Measurements from ENCODE around the gene RTP3.

Gene RTP3

DNA sequence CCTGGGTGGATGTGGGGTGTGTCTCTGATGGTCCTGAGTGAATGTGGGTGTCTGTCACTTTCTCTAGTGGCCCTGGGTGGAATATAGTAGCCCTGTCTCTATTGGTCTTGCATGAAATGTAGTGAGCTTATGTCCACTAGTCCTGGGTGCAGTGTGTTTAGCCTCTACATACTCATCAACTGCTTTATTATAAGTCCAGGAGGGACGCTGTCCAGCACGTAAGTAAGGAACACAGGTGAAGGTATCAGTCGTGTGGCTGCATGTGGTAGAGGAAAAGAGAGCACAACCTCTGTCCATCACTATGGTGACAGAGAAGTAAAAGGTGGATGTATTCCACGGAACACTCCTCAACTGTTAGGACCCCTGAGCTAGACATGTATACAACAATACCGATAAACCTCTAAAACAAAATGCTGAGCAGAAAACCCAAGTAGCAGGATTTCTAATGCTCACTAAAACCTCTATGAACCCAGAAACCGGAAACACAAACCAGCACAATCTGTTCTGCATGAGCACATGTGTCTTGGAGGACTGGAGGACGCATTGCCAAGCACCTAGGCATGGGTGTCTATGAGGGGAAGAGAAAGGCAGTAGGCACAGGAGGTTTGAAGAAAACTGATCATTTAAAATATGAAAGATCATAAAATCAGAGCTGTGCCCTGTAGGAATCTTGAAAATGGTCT lies 44.1 kb upstream of the RTP3 start:
- Histone ChIP-seq H3K27ac (ENCODE audit: low read depth, low read length) (no peak overlapping the region), H3K4me2 (ENCODE audit: low read depth, low read length, poor library complexity, severe bottlenecking) (no peak overlapping the region)
- TF ChIP-seq, protein P1, sequence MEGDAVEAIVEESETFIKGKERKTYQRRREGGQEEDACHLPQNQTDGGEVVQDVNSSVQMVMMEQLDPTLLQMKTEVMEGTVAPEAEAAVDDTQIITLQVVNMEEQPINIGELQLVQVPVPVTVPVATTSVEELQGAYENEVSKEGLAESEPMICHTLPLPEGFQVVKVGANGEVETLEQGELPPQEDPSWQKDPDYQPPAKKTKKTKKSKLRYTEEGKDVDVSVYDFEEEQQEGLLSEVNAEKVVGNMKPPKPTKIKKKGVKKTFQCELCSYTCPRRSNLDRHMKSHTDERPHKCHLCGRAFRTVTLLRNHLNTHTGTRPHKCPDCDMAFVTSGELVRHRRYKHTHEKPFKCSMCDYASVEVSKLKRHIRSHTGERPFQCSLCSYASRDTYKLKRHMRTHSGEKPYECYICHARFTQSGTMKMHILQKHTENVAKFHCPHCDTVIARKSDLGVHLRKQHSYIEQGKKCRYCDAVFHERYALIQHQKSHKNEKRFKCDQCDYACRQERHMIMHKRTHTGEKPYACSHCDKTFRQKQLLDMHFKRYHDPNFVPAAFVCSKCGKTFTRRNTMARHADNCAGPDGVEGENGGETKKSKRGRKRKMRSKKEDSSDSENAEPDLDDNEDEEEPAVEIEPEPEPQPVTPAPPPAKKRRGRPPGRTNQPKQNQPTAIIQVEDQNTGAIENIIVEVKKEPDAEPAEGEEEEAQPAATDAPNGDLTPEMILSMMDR (IDR thresholded peaks at IDR 0.05; ENCODE audit: insufficient read depth, low read length, poor library complexity, severe bottlenecking) = no peak
- no peak for TF ChIP-seq EZH2phosphoT487 (conservative IDR thresholded peaks at IDR 0.05; ENCODE audit: low read length)

DNA sequence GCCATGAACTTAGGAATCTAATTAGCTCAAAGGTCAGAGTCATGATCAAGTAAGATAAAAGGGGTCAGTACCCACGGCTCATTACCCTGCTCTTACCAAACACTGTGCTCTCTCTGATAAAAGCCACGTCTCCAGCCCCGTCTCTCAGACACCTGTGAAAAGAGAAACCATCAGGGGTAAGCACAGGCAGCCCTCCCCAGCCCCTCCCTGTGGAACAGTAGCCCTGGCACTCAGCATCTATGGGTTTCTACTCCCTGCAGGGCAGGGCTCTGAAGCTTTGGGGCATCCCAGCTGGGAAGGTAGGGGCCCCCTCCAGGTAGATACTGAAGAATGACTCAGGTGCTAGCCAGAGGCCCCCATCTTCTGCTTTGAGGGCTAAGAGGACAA lies 43.6 kb upstream of the RTP3 start:
- Histone ChIP-seq H3K9me3 (ENCODE audit: insufficient read depth, low read length) (no peaks in the 10 kb centered on the region), H2AFZ (ENCODE audit: low read depth, low read length, severe bottlenecking) (no peak overlapping the region), H3K79me2 (ENCODE audit: insufficient read depth, low read length) (no peaks in the 10 kb centered on the region), H4K20me1 (ENCODE audit: low read depth, low read length) (no peaks in the 10 kb centered on the region), H3K4me2 (ENCODE audit: low read depth, low read length, poor library complexity, severe bottlenecking) (no peak overlapping the region), H3K36me3 (ENCODE audit: low read length) (no peaks in the 10 kb centered on the region), H3K4me3 (ENCODE audit: insufficient read depth, low read length, poor library complexity, severe bottlenecking) (no peak overlapping the region), H3K27me3 (ENCODE audit: low read length) (no peaks in the 10 kb centered on the region), H3K27ac (ENCODE audit: low read depth, low read length) (no peak overlapping the region), H3F3A (ENCODE audit: insufficient read depth) (no peaks in the 10 kb centered on the region), H3K9ac (ENCODE audit: low read length) (no peak overlapping the region), H3K9me2 (replicated peaks; ENCODE audit: insufficient read depth, low read length) (no peaks in the 10 kb centered on the region)
- no peak for TF ChIP-seq EZH2phosphoT487 (conservative IDR thresholded peaks at IDR 0.05; ENCODE audit: low read length)
- TF ChIP-seq, protein P1 (IDR thresholded peaks at IDR 0.05; ENCODE audit: insufficient read depth, low read length, poor library complexity, severe bottlenecking) = no peak

More for the DNA sequence above, 44.1 kb upstream of the RTP3 start:
- Histone ChIP-seq H3K4me3 (ENCODE audit: insufficient read depth, low read length, poor library complexity, severe bottlenecking) (no peak overlapping the region), H3K9me2 (replicated peaks; ENCODE audit: insufficient read depth, low read length) (no peaks in the 10 kb centered on the region), H3K9me3 (ENCODE audit: insufficient read depth, low read length) (no peaks in the 10 kb centered on the region), H2AFZ (ENCODE audit: low read depth, low read length, severe bottlenecking) (no peak overlapping the region), H3K36me3 (ENCODE audit: low read length) (no peaks in the 10 kb centered on the region), H3F3A (ENCODE audit: insufficient read depth) (no peaks in the 10 kb centered on the region), H3K79me2 (ENCODE audit: insufficient read depth, low read length) (no peaks in the 10 kb centered on the region), H4K20me1 (ENCODE audit: low read depth, low read length) (no peaks in the 10 kb centered on the region), H3K9ac (ENCODE audit: low read length) (no peak overlapping the region), H3K27me3 (ENCODE audit: low read length) (no peaks in the 10 kb centered on the region)

DNA sequence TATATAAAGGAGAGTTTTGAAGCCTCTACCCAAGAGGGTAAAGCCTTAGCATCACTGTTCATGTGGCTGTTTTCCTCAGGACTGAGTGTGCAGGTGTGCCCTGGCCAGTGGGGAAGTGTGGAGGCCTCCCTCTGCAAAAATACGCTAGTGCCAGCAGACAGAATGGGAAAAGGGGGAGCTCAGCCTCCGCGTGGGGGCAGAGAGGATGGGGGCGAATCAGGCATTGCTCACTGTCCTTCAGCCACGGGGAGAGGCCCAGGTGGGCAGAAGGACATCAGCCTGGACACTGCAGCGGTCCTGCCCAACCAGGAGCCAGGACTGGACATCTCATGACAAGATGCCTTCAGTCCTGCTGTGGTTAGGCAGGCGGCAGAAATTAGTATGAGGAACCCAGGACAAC lies 43.2 kb upstream of the RTP3 start:
- H3K36me3 ChIP-seq (ENCODE audit: low read length) = no peaks in the 10 kb centered on the region
- H3K9me2 ChIP-seq (replicated peaks; ENCODE audit: insufficient read depth, low read length) = no peaks in the 10 kb centered on the region
- TF ChIP-seq, protein P1 (IDR thresholded peaks at IDR 0.05; ENCODE audit: insufficient read depth, low read length, poor library complexity, severe bottlenecking) = no peak
- TF ChIP-seq EZH2phosphoT487 (conservative IDR thresholded peaks at IDR 0.05; ENCODE audit: low read length) = no peak
- H4K20me1 ChIP-seq (ENCODE audit: low read depth, low read length) = no peaks in the 10 kb centered on the region
- no peaks in the 10 kb centered on the region for H3F3A ChIP-seq (ENCODE audit: insufficient read depth)
- no peak overlapping the region for H2AFZ ChIP-seq (ENCODE audit: low read depth, low read length, severe bottlenecking)
- H3K27me3 ChIP-seq (ENCODE audit: low read length) = no peaks in the 10 kb centered on the region
- H3K79me2 ChIP-seq (ENCODE audit: insufficient read depth, low read length) = no peaks in the 10 kb centered on the region
- no peaks in the 10 kb centered on the region for H3K9me3 ChIP-seq (ENCODE audit: insufficient read depth, low read length)
- no peak overlapping the region for H3K4me3 ChIP-seq (ENCODE audit: insufficient read depth, low read length, poor library complexity, severe bottlenecking)
- no peak overlapping the region for H3K27ac ChIP-seq (ENCODE audit: low read depth, low read length)
- no peak overlapping the region for H3K9ac ChIP-seq (ENCODE audit: low read length)
- H3K4me2 ChIP-seq (ENCODE audit: low read depth, low read length, poor library complexity, severe bottlenecking) = no peak overlapping the region

Measured in SU-DHL-6 (cell line).